Measurements from ENCODE around the gene ZNF362.
A peak's percentile ranks its signal among the peaks of the same experiment; 100 is the strongest.

ZNF362 gene

DNA sequence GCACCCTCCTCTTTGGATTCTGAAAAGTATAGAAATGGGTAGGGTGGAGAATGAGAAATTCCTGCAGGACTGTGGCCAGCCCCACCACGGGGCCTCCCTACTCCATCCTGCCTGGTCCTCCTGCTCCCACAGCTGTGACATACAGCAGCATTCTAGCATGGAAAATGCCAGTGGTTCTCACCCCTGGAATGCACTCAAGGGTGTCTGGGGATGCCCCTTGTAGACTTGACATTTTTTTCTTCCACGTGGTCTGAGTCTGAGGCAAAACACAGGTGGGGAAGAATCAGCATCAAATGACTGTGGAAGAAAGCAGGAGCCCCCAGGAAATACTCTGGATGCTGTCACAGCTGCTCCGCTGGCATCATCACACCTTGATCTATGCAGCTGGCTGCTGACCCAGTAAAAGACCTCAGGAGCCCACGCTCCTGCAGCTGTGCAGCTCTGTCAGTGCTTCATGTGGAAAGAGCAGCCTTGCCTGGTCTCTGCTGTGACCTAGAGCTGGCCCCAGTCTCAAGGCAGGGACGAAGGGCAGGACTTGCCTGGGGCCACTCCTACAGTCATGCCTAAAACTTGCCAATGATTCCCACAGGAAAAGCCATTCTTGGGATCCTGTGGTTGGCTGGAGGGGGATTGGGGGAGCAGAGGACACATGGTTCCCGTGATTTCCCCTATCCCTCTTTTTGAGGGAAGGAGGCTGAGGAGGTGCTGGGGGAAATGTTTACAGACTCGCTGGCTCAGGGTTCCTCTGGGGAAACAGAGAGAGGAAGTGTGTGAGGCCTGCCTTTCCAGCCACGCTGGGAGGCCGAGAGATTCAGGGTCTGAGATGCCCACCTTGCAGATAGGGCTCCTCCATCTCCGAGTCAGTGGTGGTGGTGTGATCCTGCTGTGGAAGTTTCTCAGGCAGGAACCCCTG, 75.4 kb downstream of the ZNF362 start:
- DNase-seq: no peak

DNA sequence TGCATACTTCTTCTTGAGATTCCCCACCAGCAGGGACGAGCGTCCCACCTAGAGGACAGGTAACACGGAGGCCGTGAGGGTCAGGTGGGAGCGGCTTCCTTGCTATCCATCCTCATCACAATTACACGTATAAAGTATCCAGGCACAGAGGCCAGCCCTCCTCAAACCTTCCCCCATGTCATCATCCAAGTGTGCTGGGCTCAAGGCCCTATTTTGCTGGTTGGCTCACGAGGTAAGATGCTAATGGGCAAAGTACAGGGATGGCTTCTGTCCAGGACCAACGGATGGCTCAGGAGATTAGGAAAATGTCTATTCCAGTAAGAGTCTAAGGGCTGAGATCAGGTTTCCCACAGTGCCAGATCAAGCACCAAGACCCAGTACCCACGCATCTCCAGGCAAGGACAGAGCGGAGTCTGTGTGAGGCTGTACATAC, 76.1 kb downstream of the ZNF362 start:
- DNase-seq: no peak

DNA sequence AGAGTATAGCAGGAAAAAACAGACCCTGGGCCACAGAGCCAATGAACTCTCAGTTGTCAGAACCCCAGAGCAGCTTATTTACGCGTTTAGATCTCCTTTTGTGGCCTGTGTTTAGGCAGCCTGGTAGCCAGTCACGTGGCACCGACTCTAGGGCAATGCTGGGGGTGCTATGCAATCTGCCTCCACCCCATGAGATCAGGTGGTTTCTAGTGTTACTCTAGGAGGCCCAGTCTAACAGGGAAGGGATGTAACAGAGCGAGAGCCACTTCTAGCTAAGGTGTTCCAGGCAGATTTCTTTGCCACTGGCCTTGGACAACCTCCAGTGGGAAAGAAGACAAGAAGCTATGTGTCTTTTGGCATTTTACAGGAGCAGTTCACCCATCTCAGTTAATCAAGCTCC, 76.6 kb downstream of the ZNF362 start:
- no peak for DNase-seq

DNA sequence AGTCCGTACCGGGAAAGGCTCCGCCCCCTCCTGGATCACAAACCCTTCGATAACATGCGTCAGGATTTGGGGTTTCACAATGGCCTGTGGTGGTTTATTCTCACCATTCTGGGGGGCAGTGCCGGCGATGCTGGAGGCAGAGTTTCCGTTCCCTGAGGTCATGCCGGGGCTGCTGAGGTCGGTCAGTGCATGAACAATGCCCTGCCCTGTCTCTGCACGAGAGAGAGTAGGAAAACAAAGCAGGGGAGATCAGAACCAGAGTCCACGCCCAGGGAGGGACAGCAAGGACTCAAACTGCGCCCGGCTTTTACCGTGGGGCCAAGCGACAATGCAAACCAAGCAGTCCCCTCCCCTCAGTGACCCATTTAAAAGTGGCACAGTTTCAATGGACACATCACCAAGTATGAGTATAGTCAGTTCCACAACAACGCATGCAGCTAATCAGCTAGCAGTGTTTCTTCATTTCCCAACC, 77.8 kb downstream of the ZNF362 start:
- DNase-seq: no peak

DNA sequence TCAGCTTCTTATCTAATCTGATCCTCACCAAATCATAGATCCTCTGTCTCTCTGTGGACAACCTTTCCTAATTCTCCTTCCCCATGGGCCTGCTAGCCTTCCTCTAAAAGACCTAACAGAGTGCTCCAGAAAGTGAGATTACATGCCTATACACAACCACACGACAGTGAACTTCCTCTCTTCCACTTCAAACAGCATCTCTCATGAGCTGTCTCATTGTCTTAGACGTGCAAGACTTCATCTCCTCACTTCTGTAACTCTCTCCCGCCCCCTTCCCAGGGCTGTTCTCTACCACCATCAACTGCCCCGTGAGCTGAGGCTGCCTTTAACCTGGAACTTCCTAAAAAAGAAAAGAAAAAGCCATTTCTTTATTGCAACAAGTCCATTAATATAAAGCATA, 78.7 kb downstream of the ZNF362 start:
- no peak for DNase-seq

DNA sequence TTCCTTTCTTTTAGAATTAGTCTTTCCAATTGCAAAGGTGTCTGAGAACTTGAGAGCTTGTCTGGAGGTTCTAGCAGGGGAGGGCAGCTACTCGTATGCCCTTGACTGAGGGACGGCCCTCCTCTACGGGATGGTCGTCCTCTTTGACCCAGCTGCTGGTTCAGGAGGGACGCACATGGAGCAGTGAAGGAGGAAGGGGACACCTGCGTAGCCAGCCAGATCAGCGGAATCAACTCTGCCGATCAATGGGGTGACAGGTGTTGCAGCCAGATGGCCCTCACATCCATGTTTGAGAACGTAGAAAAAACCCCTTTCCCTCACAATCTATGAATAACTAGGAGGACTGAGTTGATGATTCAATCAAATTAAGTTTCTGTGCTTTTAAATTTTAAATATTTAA, 80.3 kb downstream of the ZNF362 start:
- DNase-seq: no peak

DNA sequence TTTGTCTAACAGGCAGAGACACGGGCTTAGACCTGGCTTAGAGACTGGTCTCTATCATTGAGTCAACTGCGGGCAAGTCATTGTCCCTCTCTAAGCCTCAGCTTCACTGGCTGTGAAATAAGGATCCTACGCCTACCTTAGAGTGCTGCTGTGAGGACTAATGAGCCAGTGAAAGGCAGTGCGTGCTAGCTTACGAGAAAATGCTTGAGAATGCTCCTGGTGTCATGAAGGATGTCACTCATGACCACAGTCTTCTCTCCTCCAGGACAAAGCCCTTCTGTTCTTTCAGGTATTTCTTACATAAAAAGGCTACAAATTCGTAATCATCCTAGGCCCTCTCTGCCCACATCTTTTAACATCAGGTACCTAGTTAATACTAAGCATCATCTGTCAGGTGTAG, 81.1 kb downstream of the ZNF362 start:
- DNase-seq: no peak

DNA sequence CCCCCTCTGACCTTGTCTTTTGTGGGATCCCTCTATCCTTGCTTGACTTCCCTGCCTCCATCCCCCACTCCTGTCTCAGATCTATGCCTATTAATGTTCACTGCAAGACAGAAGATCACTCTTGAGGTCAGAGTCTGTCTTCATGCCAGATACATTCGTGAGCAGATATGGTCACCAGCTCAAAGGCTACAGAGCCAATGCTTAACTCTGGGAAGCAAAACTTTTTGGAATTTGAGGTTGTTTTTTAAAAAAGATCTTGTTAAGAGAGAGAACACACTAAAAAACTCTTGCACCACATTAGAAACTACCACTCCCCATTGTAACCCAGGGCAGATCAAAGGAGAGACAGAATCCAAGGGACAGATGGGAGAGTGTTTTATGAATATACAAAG, 81.8 kb downstream of the ZNF362 start:
- no peak for DNase-seq

DNA sequence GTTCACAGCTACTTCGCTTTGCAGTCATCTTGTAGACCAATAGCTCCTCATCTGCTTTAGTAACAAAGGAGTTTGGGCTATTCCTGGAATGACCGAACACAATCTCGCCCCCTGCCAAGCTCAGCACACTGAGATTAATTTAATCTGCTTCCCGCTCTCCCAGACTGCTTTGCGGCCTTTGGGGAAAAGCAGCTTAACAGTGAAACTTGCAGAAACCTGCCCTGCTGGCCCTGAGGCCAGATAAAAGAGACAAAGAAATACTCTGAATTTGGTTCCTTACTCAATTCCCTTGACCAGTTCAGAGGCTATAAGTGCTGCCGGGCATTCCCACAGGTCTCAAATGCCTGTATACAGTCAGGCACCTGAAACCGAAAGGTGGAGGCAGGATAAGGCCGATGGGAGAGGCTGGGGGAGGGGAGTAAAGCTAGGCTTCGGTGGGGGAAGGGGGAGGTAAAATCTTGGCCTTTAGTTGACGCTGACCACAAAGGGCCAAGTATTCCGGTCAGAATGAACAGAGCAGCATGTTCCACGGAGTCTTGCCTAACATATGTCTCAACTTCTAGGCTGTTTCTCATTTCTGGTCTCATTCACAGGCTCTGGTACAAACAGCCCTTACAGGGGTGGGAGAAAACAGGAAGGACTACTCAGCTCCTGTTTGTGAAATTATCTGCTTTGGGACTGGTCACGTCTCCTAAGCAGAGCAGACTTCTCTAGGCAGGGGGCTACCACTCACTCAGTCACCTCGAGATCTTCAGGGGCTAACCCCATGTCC, 82.3 kb downstream of the ZNF362 start:
- DNase-seq: no peak

DNA sequence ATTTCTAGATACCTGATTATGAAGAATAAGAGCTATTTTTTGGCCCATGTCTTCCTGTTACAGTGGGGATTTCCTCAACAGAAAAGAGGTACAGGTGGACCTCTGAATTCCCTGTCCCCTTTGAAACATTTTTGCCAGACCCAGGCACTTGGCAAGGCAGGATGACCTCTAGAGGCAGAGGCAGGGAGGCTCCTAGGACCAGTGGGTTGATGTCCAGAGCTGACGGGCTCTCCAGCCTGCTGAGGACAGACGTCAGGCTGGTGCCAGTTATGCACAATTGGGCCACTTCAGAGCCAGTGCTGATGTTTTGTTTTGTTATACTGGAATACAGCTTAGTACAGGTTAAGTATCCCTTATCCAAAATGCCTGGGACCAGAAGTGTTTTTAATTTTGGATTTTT, 83.1 kb downstream of the ZNF362 start:
- DNase-seq: no peak

DNA sequence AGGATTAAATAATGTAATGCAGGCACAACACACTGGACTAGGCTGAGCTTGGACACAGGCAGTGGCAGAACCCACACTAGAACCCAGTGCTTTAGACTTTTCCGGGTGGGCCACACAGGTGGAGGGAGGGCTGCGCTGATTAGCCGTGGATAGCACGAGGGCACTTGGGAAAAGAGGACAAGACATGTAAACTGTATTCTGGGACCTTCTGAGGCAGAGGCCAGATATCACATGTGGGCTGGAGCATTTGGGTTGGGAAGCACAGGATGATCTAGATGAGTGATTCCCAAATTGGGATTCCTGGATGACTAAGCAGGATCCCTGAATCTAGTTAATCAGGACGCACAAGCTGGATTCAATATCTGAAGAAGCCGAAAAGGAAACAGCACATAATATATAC, 84.9 kb downstream of the ZNF362 start:
- no peak for DNase-seq

DNA sequence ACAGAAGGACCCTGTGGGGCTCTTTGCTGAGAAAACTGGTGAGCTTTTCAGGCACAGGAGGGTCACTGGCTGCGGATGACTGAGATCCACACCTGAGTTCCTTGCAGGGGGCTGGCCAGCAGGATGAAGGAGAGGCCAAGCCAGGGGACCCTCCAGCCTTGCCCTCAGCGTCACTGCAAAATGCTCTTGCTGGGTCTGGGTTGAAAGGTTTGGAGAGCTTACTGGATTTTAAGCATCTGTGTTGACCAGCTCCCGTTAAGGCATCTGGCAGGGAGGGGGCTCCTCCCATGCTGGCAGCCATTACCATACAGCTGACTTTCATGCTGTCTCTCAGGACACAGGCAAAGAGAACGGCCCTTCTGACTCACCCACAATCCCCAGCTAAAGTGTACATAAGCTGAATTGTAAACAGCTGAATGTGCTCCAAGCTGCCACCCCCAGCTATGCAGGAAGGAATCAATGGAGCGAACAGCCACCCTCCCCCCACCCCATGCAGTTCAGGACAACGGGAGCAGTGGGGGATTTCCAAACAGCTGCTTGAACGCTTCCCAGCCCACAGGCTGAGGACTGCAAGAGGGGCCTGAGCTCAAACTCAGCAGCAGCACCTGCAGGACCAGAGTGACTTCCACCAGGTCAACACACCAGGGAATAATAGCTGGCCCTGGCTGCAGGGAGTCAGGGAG, 85.9 kb downstream of the ZNF362 start:
- DNase-seq: no peak

DNA sequence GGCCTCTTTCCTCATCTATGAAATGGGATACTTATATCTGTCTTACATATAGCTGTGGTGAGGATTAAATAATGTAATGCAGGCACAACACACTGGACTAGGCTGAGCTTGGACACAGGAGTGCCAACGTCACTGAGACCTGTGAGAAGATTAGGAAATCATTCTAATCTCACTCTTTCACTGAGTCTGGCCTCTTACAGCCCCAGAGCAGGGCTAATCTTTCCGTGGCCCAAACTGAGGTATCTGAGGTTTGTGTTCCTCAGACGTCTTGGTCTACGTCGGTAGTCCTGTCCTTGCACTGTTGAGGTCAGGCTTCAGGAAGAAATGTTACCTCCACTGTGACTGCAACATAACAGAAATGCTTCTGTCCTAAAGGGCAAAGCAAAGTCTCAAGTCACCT, 87.2 kb downstream of the ZNF362 start:
- no peak for DNase-seq

DNA sequence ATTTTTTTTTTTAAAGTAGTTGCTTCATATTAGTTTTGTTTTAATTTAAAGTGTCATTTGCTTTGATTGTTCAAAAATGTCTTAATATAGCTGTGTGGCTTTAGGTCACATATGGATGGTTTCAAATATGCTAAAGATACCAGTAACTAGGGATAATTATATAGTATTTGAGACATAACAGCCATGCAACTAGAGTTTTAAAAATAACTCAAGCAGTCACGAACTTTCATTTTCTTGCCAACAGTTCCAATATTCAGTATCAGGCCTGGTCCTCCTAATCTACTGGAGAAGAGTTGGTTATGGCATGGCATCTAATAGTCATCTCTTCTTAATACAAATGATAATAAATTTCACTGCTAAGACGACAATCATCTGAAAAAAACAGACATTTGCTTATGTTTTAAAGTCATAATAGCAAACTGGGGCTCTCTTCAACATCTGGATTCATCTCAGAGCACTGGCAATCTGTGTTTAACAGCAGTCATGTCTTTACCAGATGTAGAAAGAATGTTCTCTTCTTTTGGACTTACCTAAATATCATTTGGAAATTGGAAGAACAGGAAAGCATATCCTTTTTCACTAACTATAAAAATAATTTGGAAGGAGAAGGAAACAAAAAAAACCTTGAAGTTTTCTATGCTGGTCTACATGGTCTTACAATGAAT, 88.7 kb downstream of the ZNF362 start:
- no peak for DNase-seq

DNA sequence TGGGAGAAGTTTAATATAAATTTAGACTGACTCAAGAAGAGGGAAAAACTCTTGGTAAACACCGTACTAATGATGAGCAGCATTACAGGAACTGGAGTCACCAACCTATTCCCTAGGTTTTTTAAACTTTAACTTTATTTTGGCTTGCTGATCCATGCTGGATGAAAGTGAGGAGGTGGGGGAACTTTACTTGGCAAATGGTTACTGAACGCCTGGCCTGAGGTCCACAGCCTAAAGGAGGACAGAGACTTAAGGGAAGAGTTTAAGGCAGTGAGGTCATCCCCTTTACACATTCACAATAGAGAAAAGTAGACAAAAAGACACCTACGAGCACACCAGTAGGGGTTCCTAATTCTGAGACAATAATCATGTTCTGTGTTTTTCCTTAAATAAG, 90.2 kb downstream of the ZNF362 start:
- DNase-seq: no peak

DNA sequence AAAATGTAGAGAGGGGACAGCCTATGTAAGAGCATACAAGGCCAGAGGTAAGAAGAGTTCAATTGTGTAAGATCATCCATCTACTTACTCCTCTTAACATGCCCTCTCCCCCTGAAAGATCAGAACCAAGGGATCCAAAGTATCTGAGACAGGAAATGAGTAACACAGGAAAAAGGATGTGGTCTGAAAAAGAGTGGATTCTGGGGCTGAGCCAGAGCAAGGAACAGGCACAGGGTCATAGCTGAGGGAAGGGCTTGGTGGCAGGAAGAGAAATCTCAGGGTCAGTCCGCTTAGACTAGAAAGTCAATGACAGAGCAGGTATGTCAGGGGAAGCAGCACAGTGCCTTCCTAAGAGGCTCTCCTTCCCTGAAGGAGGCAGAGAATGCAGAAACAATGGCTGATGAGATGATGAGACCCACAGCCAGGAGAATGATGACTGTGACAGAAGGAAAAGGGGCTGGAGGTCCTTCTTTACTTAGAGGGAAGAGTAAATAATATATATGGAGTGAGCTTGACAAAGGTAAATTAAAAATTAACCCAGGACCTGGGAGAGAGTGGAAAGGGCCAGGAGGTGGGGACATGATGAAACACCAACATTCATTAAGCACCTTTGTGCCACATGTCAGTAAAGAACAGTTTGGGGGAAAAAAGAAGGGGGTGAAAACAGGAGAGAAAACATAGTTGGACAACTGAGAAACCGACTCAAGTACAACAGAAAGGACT, 90.8 kb downstream of the ZNF362 start:
- no peak for DNase-seq

DNA sequence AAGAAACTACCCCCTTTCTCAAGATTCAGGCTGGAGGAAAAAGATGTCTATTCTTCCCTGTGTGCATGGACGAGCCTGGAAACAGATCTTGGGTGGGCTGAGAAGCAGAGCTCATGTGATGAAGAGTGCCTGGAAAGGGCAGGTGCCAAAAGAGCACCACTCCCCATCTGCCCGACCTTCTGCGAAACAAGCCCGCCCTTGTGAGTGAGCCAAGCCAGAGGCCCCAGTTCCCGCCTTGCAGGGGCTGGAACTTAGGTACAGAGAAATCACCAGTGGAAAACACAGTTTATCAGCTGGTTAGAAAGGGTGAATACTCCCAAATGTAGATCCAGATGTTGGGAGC, 91.3 kb downstream of the ZNF362 start:
- no peak for DNase-seq

DNA sequence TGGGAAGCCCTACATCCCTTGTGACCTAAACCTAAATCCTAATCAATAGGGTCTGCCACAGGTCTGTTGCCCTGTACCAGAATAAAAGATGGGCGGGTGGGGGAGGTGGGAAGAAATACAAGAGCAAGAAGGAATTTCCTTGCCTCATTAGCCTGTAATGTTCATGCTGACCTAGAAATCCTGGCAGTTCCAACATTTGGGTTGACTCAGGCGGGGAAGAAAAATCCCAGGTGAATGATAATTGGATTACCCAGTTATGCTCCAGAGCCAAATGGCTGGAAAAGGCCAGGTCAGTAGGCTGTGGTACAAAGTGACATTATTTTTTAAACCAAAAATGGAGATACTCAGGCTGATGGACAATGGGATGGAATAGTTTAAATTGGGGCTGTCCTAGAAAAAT, 91.9 kb downstream of the ZNF362 start:
- DNase-seq: no peak

DNA sequence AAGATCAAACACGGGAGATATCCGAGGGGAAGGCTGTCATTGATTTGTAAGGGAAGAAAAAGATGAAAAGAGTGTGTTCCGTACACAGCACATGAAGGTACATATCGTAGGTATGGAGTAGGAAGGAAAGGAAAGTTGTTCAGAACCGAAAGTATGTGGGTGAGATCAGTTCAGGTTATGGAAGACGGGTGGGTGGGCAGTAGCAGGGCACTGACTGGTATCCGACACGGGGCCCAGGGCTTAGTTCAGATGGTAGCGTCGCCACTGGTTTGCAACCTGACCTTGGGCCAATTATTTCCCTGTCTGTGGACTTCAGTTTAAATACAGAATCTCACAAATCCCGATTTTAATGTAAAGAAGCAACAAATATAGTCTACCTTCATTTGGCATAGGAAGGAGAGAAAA, 92.4 kb downstream of the ZNF362 start:
- peak; percentile 35 for DNase-seq

DNA sequence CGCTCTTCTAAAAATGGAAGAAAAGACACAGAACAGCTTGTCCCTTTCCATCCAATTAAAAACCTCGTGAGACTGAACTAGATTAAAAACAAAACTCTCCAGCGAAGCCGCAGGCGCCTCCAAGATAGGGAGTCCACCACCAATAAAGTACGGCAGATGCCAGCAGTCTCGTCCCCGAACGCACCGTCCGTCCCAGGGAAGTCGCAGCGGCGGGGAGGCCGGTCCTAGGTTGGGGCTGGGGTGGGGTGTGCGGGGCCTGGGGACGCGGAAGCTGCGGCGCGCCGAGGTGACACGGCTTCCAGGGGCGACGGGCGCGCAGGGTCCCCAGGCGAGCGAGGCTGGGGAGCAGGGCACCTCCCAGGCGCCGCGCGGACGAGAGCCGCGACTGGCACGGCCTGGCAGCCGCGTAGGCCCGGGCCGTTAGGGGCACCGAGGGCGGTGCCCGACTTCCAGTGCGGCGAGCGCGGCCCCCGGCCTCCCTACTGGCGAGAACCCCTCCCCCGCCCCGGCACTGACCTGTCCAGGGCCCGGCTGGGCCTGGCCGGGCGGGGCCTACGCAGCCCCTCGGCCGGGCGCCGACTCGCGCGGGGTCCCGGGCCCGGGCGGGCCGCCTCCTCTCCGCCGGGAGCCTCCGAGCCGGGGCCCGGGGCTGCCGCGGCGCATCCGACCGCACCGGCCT, 92.9 kb downstream of the ZNF362 start:
- peak; percentile 45 for DNase-seq

DNA sequence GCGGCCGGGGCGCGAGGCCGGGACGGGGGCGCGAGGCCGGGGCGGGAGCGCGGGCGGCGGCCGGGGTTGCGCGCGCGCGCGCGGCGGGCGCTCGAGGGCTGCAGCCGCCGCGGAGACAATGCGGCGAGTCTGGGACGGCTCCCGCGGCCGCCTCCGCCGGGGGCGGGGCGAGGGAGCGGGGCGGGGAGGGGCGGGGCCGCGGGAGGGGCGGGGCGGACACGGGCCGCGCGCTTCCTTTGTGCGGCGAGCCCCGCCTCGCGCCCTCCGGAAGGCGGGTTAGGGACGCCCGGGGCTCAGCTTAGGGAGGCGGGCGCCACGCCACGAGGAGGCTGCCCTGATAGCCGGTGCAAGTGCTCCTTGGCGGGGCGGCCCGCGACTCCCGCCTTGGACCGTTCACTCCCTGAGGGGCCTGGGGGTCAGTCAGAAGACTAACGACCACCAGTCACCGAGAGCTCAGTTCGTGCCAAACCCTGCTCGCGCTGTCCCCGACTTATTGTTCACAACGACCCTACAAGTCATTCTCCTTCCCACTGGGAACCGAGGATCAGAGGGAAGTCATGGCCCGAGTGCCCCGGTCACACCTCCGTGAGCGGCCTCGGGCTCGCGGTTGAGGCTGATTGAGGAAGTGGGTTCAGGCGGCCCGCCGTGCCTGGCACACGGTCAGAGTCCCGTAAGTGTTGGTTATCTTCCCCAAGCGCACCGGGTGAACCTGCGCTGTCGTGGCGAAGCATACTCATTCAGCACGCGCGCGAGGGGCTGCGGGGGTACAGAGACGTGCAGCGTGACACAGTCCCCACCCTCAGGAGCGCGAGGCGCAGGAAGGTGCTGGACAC, 93.7 kb downstream of the ZNF362 start:
- peak; percentile 83 for DNase-seq
